ENCODE data around the gene TUSC7. TPM values are rescaled to one million over a fixed set of nuclear protein-coding genes. Genes with fewer than 3 reads are reported as not detected.

TUSC7 gene
- not detected for total RNA-seq
- not detected for polyA plus RNA-seq

- Histone ChIP-seq H3K36me3 (no peaks in the 10 kb centered on the region), H3K4me3 (no peak within 1 kb of the TSS), H3K4me1 (no peaks in the 10 kb centered on the region), H3K9me3 (no peaks in the 10 kb centered on the region), H3K27ac (no peak within 1 kb of the TSS), H3K27me3 (no peaks in the 10 kb centered on the region)
- no peak for DNase-seq
- 72 to 90% methylated on average over 4 of the region's 4 CpGs for WGBS, 2 donors
- TF ChIP-seq EP300 (IDR thresholded peaks at IDR 0.05) = no peak
- TF ChIP-seq POLR2A (IDR thresholded peaks at IDR 0.05) = no peak
- TF ChIP-seq POLR2AphosphoS5 (IDR thresholded peaks at IDR 0.05) = no peak
- no peak for TF ChIP-seq CTCF (IDR thresholded peaks at IDR 0.05)
- intact Hi-C loops (cut with DNase I) = no loop called here
Measured at GRCh38 chr3:116709479-116709878, at the start of gene TUSC7. TUSC7 (plus strand) TSS chr3:116709779.

- intact Hi-C loops (cut with DNase I) = no loop called here
- TF ChIP-seq EP300 (IDR thresholded peaks at IDR 0.05) (no peak), POLR2AphosphoS5 (IDR thresholded peaks at IDR 0.05) (no peak), POLR2A (IDR thresholded peaks at IDR 0.05) (no peak), CTCF (IDR thresholded peaks at IDR 0.05) (no peak)
- no peak overlapping the region for H3K4me3 ChIP-seq
- no peak overlapping the region for H3K27ac ChIP-seq
- no peaks in the 10 kb centered on the region for H3K36me3 ChIP-seq
- 28 to 76% methylated on average over 1 of the region's 1 CpG for WGBS, 2 donors
- no peaks in the 10 kb centered on the region for H3K4me1 ChIP-seq
- no peak for DNase-seq
- no peaks in the 10 kb centered on the region for H3K9me3 ChIP-seq
- no peaks in the 10 kb centered on the region for H3K27me3 ChIP-seq
Measured at GRCh38 chr3:116661196-116661595, 48.4 kb upstream of the TUSC7 start.

- 42 to 47% methylated on average over 8 of the region's 8 CpGs for WGBS, 2 donors
- Histone ChIP-seq H3K4me3 (no peak overlapping the region), H3K9me3 (no peaks in the 10 kb centered on the region), H3K4me1 (no peaks in the 10 kb centered on the region), H3K36me3 (no peaks in the 10 kb centered on the region), H3K27ac (no peak overlapping the region), H3K27me3 (no peaks in the 10 kb centered on the region)
- TF ChIP-seq EP300 (IDR thresholded peaks at IDR 0.05) = no peak
- TF ChIP-seq POLR2A (IDR thresholded peaks at IDR 0.05) = no peak
- no peak for TF ChIP-seq POLR2AphosphoS5 (IDR thresholded peaks at IDR 0.05)
- TF ChIP-seq CTCF (IDR thresholded peaks at IDR 0.05) = no peak
- no peak for DNase-seq
- intact Hi-C loops (cut with DNase I) = no loop called here
Measured at GRCh38 chr3:116663161-116664110, 46.1 kb upstream of the TUSC7 start.

GRCh38 chr3:116667324-116667723 lies 42.3 kb upstream of the TUSC7 start:
- H3K4me3 ChIP-seq = no peak overlapping the region
- intact Hi-C loops (cut with DNase I) = no loop called here

GRCh38 chr3:116667791-116668190 lies 41.8 kb upstream of the TUSC7 start:
- no peak for TF ChIP-seq CTCF (IDR thresholded peaks at IDR 0.05)
- no peak for TF ChIP-seq EP300 (IDR thresholded peaks at IDR 0.05)
- TF ChIP-seq POLR2AphosphoS5 (IDR thresholded peaks at IDR 0.05) = no peak
- no peak for TF ChIP-seq POLR2A (IDR thresholded peaks at IDR 0.05)
- no peaks in the 10 kb centered on the region for H3K27me3 ChIP-seq
- intact Hi-C loops (cut with DNase I) = no loop called here
- no peak for DNase-seq
- H3K4me3 ChIP-seq = no peak overlapping the region
- H3K9me3 ChIP-seq = no peaks in the 10 kb centered on the region
- no peaks in the 10 kb centered on the region for H3K36me3 ChIP-seq
- 86 to 89% methylated on average over 1 of the region's 1 CpG for WGBS, 2 donors
- no peaks in the 10 kb centered on the region for H3K4me1 ChIP-seq
- no peak overlapping the region for H3K27ac ChIP-seq

More at GRCh38 chr3:116667324-116667723, 42.3 kb upstream of the TUSC7 start:
- no peaks in the 10 kb centered on the region for H3K36me3 ChIP-seq
- H3K4me1 ChIP-seq = no peaks in the 10 kb centered on the region
- H3K9me3 ChIP-seq = no peaks in the 10 kb centered on the region
- no peak for DNase-seq
- H3K27me3 ChIP-seq = no peaks in the 10 kb centered on the region
- H3K27ac ChIP-seq = no peak overlapping the region
- no peak for TF ChIP-seq EP300 (IDR thresholded peaks at IDR 0.05)
- no peak for TF ChIP-seq POLR2AphosphoS5 (IDR thresholded peaks at IDR 0.05)
